ENCODE results near the gene TANK. TPM values are rescaled to one million over a fixed set of nuclear protein-coding genes. Genes with fewer than 3 reads are reported as not detected.

The TANK gene
- total and polyA plus RNA-seq, 2 of the 8 experiments (the other 6 are each of a cell fraction or from before 2014, with no cell fraction given) = 7.0 to 26.1 TPM

DNA sequence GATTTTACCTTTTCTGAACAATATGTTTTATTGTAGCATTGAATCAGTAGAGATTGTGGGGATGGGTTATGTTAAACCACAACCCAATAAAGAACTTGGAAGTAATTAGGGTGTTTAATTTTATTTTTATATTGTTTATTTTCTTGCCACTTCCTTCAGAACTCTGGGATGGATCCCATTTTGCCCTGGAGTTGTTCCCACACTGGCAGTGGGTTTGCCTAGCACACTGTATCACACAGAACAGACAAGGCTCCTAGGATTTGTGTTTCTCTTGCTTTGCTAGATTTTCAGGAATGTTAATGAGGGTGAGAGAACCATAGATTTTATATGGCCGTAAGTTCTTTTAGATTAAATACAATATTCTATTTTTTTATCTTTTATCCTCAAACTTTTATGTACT is 59.0 kb downstream of the TANK start (continued):
- TF ChIP-seq, protein P1, sequence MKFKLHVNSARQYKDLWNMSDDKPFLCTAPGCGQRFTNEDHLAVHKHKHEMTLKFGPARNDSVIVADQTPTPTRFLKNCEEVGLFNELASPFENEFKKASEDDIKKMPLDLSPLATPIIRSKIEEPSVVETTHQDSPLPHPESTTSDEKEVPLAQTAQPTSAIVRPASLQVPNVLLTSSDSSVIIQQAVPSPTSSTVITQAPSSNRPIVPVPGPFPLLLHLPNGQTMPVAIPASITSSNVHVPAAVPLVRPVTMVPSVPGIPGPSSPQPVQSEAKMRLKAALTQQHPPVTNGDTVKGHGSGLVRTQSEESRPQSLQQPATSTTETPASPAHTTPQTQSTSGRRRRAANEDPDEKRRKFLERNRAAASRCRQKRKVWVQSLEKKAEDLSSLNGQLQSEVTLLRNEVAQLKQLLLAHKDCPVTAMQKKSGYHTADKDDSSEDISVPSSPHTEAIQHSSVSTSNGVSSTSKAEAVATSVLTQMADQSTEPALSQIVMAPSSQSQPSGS (IDR thresholded peaks at IDR 0.05; ENCODE audit: low read length) = no peak
- TF ChIP-seq, protein P2, sequence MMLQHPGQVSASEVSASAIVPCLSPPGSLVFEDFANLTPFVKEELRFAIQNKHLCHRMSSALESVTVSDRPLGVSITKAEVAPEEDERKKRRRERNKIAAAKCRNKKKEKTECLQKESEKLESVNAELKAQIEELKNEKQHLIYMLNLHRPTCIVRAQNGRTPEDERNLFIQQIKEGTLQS (IDR thresholded peaks at IDR 0.05; ENCODE audit: insufficient read depth, low read depth, low read length) = no peak
- no peak for TF ChIP-seq BCL11A (IDR thresholded peaks at IDR 0.05; ENCODE audit: low read depth in 2 of 2, low read length in 2 of 2)
- no peak for TF ChIP-seq KDM4A (IDR thresholded peaks at IDR 0.05; ENCODE audit: low read depth, low read length, severe bottlenecking)

All from H1 (cell line).